Lung (tissue), 12 donors: ENCODE data around the gene DUS2. TPM values are rescaled to one million over a fixed set of nuclear protein-coding genes. Genes with fewer than 3 reads are reported as not detected.

Experiments used
- ATAC-seq: fragments of 200-7000 bp; cut with Tn5 transposase; one replicate; pipeline ENCODE4 v1.9.1; 2020; ENCODE audit warnings: moderate number of reproducible peaks; ENCODE audit not compliant: insufficient read depth, low FRiP score
- DNase-seq, 3 donors: peaks; one replicate each; pipeline ENCODE4 v3.0.0-alpha.2; 2013 to 2017
- H3K27ac ChIP-seq, 2 donors: one replicate each; pipeline ENCODE4 v1.5.1; 2013; ENCODE audit warnings: mild to moderate bottlenecking in 2 of 2, moderate library complexity in 2 of 2, control low read depth in 1 of 2, inconsistent platforms in 1 of 2, low read depth in 1 of 2, low read length in 1 of 2
- H3K27me3 ChIP-seq, 3 donors: one replicate each; pipeline ENCODE4 v1.5.1; 2013; ENCODE audit warnings: low read length in 2 of 3; ENCODE audit not compliant: control insufficient read depth in 3 of 3, insufficient read depth in 3 of 3
- H3K36me3 ChIP-seq, 4 donors: one replicate each; pipeline ENCODE4 v1.5.1; 2013; ENCODE audit warnings: low read length in 4 of 4, mild to moderate bottlenecking in 1 of 4, moderate library complexity in 1 of 4; ENCODE audit not compliant: control insufficient read depth in 4 of 4, insufficient read depth in 4 of 4
- H3K4me1 ChIP-seq, 5 donors: one replicate each; pipeline ENCODE4 v1.5.1; 2013; ENCODE audit warnings: low read length in 5 of 5, mild to moderate bottlenecking in 2 of 5, moderate library complexity in 1 of 5; ENCODE audit not compliant: control insufficient read depth in 5 of 5, insufficient read depth in 5 of 5
- H3K4me3 ChIP-seq: one replicate; pipeline ENCODE4 v1.5.1; 2013; ENCODE audit warnings: mild to moderate bottlenecking, control low read depth, moderate library complexity
- H3K9ac ChIP-seq, 2 donors: one replicate each; pipeline ENCODE4 v1.5.1; 2013; ENCODE audit warnings: low read length in 2 of 2, control low read depth in 1 of 2; ENCODE audit not compliant: insufficient read depth in 1 of 2
- H3K9me3 ChIP-seq, 4 donors: one replicate each; pipeline ENCODE4 v1.5.1; 2013; ENCODE audit warnings: low read length in 3 of 4, mild to moderate bottlenecking in 1 of 4, moderate library complexity in 1 of 4; ENCODE audit not compliant: control insufficient read depth in 4 of 4, insufficient read depth in 3 of 4
- CTCF ChIP-seq: IDR thresholded peaks from 2 replicates; pipeline ENCODE4 v1.5.1; 2012; ENCODE audit warnings: mild to moderate bottlenecking; ENCODE audit errors: control extremely low read depth, extremely low read depth
- WGBS, 2 donors: extraction: QIAGEN DNeasy Blood & Tissue Kit; methylation state at CpG; one replicate each; pipeline ENCODE4 v1.1.7; 2013; 5-methylcytosine and 5-hydroxymethylcytosine counted together
- polyA plus RNA-seq, 2 donors: library from polyadenylated mRNA; stranded (reverse); fragments of 200-250 nt; gene quantifications; one replicate each; pipeline ENCODE4 v1.2.1, GENCODE V29; 2013
- total RNA-seq, 2 donors: library from RNA; depleted of rRNA in 1 of 2; stranded (reverse); fragments of >200 nt in 1 of 2; gene quantifications; one replicate each; pipeline ENCODE4 v1.2.1, GENCODE V29; 2014 to 2021
- donor health status: control.
- donor health status: control.
- donor health status: Bipolar disorder and iron deficiency.
- donor health status: healthy.
- donor health status: DM: yes; HTN: yes; CAD: no.

DUS2 gene
- total and polyA plus RNA-seq, 4 donors, result 8.1 to 17.1 (median 13.7) TPM

- H3K4me1 ChIP-seq, result peaks cover 0 to 45% (median 15%) of the 10 kb centered on the region in 5 donors
Measured at GRCh38 chr16:68079376-68079625, 56.2 kb downstream of the DUS2 start.

GRCh38 chr16:68079626-68080344 is 56.7 kb downstream of the DUS2 start:
- H3K4me3 ChIP-seq, result no peak overlapping the region
- H3K9ac ChIP-seq, result peak overlapping the region in 1 of 2 donors; percentile 14

More at GRCh38 chr16:68079376-68079625, 56.2 kb downstream of the DUS2 start:
- no peaks in the 10 kb centered on the region for H3K9me3 ChIP-seq
- no peak overlapping the region for H3K9ac ChIP-seq
- peaks cover 0 to 19% (median 10%) of the 10 kb centered on the region in 4 donors for H3K36me3 ChIP-seq
- no peak overlapping the region for H3K4me3 ChIP-seq
- peak overlapping the region in 1 of 2 donors; percentile 60 for H3K27ac ChIP-seq
- no peak for TF ChIP-seq CTCF
- H3K27me3 ChIP-seq, result no peaks in the 10 kb centered on the region
- no peak for ATAC-seq
- DNase-seq, result no peak

GRCh38 chr16:68081861-68082628 is 59.0 kb downstream of the DUS2 start:
- Histone ChIP-seq H3K4me1 (peaks cover 0 to 47% (median 16%) of the 10 kb centered on the region in 5 donors), H3K9ac (no peak overlapping the region), H3K27ac (peak overlapping the region in 1 of 2 donors; percentile 98), H3K9me3 (no peaks in the 10 kb centered on the region), H3K36me3 (peaks cover 0 to 6% (median 1%) of the 10 kb centered on the region in 4 donors), H3K4me3 (no peak overlapping the region), H3K27me3 (no peaks in the 10 kb centered on the region)
- DNase-seq, result no peak
- TF ChIP-seq CTCF, result no peak
- no peak for ATAC-seq

More at GRCh38 chr16:68079626-68080344, 56.7 kb downstream of the DUS2 start:
- no peak for TF ChIP-seq CTCF
- peak; percentile 44 for ATAC-seq
- no peaks in the 10 kb centered on the region for H3K27me3 ChIP-seq
- DNase-seq, result peak; percentile 68 to 86 (median 69)
- H3K36me3 ChIP-seq, result peaks cover 0 to 17% (median 8%) of the 10 kb centered on the region in 4 donors
- no peaks in the 10 kb centered on the region for H3K9me3 ChIP-seq
- peaks cover 0 to 47% (median 16%) of the 10 kb centered on the region in 5 donors for H3K4me1 ChIP-seq
- WGBS, 2 donors, result 8 to 21% methylated on average over 13 of the region's 13 CpGs
- H3K27ac ChIP-seq, result peak overlapping the region; percentile 59 to 60
